LNCAP (cell line): ENCODE results near the gene ZNF195.

Source experiments
- CTCF ChIP-seq: fragments of 450-650 bp; IDR thresholded peaks from 2 replicates; pipeline ENCODE4 v1.5.1; 2017; ENCODE audit warnings: mild to moderate bottlenecking

ZNF195 gene

GRCh38 chr11:3375552-3375951, 3.4 kb downstream of the ZNF195 start:
- no peak for TF ChIP-seq CTCF

- TF ChIP-seq CTCF: no peak
Measured at GRCh38 chr11:3370311-3370870, 8.6 kb downstream of the ZNF195 start.

- no peak for TF ChIP-seq CTCF
Measured at GRCh38 chr11:3369366-3369765, 9.6 kb downstream of the ZNF195 start.

- no peak for TF ChIP-seq CTCF
Measured at GRCh38 chr11:3368199-3368598, 10.7 kb downstream of the ZNF195 start.

DNA sequence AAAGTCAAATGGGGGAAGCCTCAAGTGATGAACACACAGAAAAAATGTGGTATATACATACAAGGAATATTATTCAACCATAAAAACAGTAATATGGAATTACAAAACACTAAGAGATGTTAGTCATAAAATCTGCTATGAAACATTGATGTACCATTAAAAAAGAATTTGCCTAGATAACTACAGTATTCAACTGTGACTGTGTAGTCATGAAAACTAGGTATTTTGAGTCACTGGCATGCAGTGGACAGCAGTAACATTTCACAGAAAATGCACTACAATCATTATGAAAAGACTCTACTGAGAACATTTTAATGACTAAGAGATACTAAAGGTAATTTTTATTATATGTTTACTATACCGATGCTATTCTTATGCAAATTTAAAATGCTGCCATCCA, 11.7 kb downstream of the ZNF195 start:
- TF ChIP-seq CTCF: no peak

DNA sequence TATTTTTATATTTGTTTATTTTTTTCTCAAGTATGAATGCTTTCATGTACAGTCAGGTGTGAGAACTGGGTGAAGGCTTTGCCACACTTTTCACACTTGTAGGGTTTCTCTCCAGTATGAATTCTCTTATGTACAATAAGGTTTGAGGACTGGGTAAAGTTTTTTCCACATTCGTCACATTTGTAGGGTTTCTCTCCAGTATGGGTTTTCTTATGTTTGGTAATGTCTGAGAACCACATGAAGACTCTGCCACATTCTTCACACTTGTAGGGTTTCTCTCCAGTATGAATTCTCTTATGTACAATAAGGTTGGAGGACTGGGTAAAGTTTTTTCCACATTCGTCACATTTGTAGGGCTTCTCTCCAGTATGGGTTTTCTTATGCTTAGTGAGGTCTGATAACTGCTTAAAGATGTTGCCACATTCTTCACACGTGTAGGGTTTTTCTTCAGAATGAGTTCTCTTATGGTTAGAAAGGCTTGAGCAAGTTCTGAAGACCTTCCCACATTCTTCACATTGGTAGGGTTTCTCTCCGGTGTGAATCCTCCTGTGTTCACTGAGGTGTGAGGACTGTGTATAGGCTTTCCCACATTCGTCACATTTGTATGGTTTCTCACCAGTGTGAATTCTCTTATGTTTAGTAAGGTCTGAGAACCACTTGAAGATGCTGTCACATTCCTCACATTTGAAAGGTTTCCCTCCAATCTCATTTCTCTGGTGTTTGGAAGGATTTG, 19.7 kb downstream of the ZNF195 start:
- no peak for TF ChIP-seq CTCF

- no peak for TF ChIP-seq CTCF
Measured at GRCh38 chr11:3357994-3358676, 20.8 kb downstream of the ZNF195 start.
